ENCODE measurements around the gene OXA1L. TPM values are rescaled to one million over a fixed set of nuclear protein-coding genes. Genes with fewer than 3 reads are reported as not detected.
"Not testable (repeated sequence)": the region's sequence is repeated elsewhere in the genome, so short reads cannot be mapped to it uniquely, and the experiment has no call there.

OXA1L gene
- total RNA-seq, 4 donors from 2014 or later, result 52.1 to 85.8 (median 73.4) TPM

- Histone ChIP-seq H3K4me3 (no peak overlapping the region), H3K36me3 (no peaks in the 10 kb centered on the region), H3K4me1 (no peaks in the 10 kb centered on the region), H3K27ac (no peak overlapping the region), H3K27me3 (no peaks in the 10 kb centered on the region), H3K9me3 (no peaks in the 10 kb centered on the region)
- WGBS, 2 donors, result 67 to 75% methylated on average over 3 of the region's 3 CpGs
- intact Hi-C loops (cut with DNase I), result no loop called here
- no peak for DNase-seq
- TF ChIP-seq CTCF (IDR thresholded peaks at IDR 0.05), result no peak
- TF ChIP-seq POLR2A (IDR thresholded peaks at IDR 0.05), result no peak
Measured at GRCh38 chr14:22803687-22803974, 37.1 kb downstream of the OXA1L start.

- H3K27ac ChIP-seq; H3K27me3 ChIP-seq; H3K9me3 ChIP-seq; H3K4me3 ChIP-seq; H3K36me3 ChIP-seq; H3K4me1 ChIP-seq; DNase-seq; intact Hi-C loops (cut with DNase I): not testable (repeated sequence)
- 84 to 96% methylated on average over 4 of the region's 4 CpGs for WGBS, 2 donors
Measured at GRCh38 chr14:22805235-22805634, 38.7 kb downstream of the OXA1L start.

- intact Hi-C loops (cut with DNase I), result no loop called here
- Histone ChIP-seq H3K4me3 (no peak overlapping the region), H3K27me3 (no peaks in the 10 kb centered on the region), H3K4me1 (no peaks in the 10 kb centered on the region), H3K36me3 (no peaks in the 10 kb centered on the region), H3K27ac (no peak overlapping the region), H3K9me3 (no peaks in the 10 kb centered on the region)
- no peak for TF ChIP-seq CTCF (IDR thresholded peaks at IDR 0.05)
- no peak for TF ChIP-seq POLR2A (IDR thresholded peaks at IDR 0.05)
- no peak for DNase-seq
- 66 to 75% methylated on average over 6 to 12 of the region's 13 CpGs for WGBS, 2 donors
Measured at GRCh38 chr14:22807432-22808087, 41.1 kb downstream of the OXA1L start.

GRCh38 chr14:22808388-22809209 is 42.1 kb downstream of the OXA1L start:
- no peak overlapping the region for H3K27ac ChIP-seq
- DNase-seq, result no peak
- H3K4me3 ChIP-seq, result no peak overlapping the region
- TF ChIP-seq POLR2A (IDR thresholded peaks at IDR 0.05) (no peak), CTCF (IDR thresholded peaks at IDR 0.05) (no peak)
- intact Hi-C loops (cut with DNase I), result no loop called here
- H3K27me3 ChIP-seq, result peaks cover 0 to 5% (median 0%) of the 10 kb centered on the region in 4 donors
- WGBS, 2 donors, result 81 to 82% methylated on average over 5 of the region's 5 CpGs
- H3K9me3 ChIP-seq, result no peaks in the 10 kb centered on the region
- H3K36me3 ChIP-seq, result no peaks in the 10 kb centered on the region
- no peaks in the 10 kb centered on the region for H3K4me1 ChIP-seq

- peaks cover 0 to 6% (median 0%) of the 10 kb centered on the region in 3 donors for H3K4me1 ChIP-seq
- no peak overlapping the region for H3K27ac ChIP-seq
- peaks cover 0 to 8% (median 0%) of the 10 kb centered on the region in 4 donors for H3K27me3 ChIP-seq
- intact Hi-C loops (cut with DNase I), result no loop called here
- no peaks in the 10 kb centered on the region for H3K9me3 ChIP-seq
- 45 to 50% methylated on average over 2 of the region's 2 CpGs for WGBS, 2 donors
- no peak overlapping the region for H3K4me3 ChIP-seq
- H3K36me3 ChIP-seq, result no peaks in the 10 kb centered on the region
- no peak for DNase-seq
- no peak for TF ChIP-seq POLR2A (IDR thresholded peaks at IDR 0.05)
- no peak for TF ChIP-seq CTCF (IDR thresholded peaks at IDR 0.05)
Measured at GRCh38 chr14:22811722-22812121, 45.2 kb downstream of the OXA1L start.
